NB4 (cell line): Measurements from ENCODE around the gene AKIRIN1.

Source experiments
- CTCF ChIP-seq: IDR thresholded peaks from one replicate; pipeline ENCODE4 v1.5.1; 2012; ENCODE audit warnings: low read depth, low read length
- MAX ChIP-seq: IDR thresholded peaks from 2 replicates; pipeline ENCODE4 v1.6.1; 2011; ENCODE audit warnings: low read depth, low read length
- POLR2A ChIP-seq: IDR thresholded peaks from 2 replicates; pipeline ENCODE4 v1.6.1; 2011; ENCODE audit warnings: mild to moderate bottlenecking; ENCODE audit not compliant: insufficient read length; ENCODE audit errors: extremely low read depth

GRCh38 chr1:39001516-39002421 is 10.7 kb downstream of the AKIRIN1 start:
- TF ChIP-seq CTCF = no peak
- no peak for TF ChIP-seq POLR2A
- no peak for TF ChIP-seq MAX
